ENCODE data around the gene KRT9. TPM values are rescaled to one million over a fixed set of nuclear protein-coding genes. Genes with fewer than 3 reads are reported as not detected.
"Not testable (repeated sequence)": the region's sequence is repeated elsewhere in the genome, so short reads cannot be mapped to it uniquely, and the experiment has no call there.

Gene KRT9
- not detected in 2 replicates for polyA plus RNA-seq (2011; rRNA removed)
- not detected in 2 replicates for polyA plus RNA-seq (2012; cell fraction: cytosol; rRNA removed)
- not detected in 2 replicates for polyA plus RNA-seq (2012; cell fraction: nucleus; rRNA removed)
- polyA plus RNA-seq (2017; fragmentation: RNase III; extraction: RNeasy Plus Mini Kit Qiagen cat#74134 plus additional on column Dnase treatment) = not detected in 3 replicates
- polyA minus RNA-seq (2011; rRNA and poly(A)+ RNA removed) = not detected in 2 replicates

- WGBS (ENCODE audit: missing lambda C conversion rate) = 62% methylated on average over 12 of the region's 24 CpGs
- ChIA-PET CTCF (interaction anchor here (1.0 to 21.0 kb wide), 7 partner anchors 7 to 113 kb away, joined by 3 to 353 read pairs (median 22); no protein-coding TSS in a partner anchor), POLR2A (no interaction called here)
- H3K4me3 ChIP-seq = no peak within 1 kb of the TSS
- FAIRE-seq (no peak), ATAC-seq (no peak; a peak in 1 of 6 replicates), DNase-seq (ENCODE audit: low read depth in 1 of 2, low spot score in 1 of 2) (no peak)
- TF ChIP-seq FOSL2 (IDR thresholded peaks at IDR 0.05) (no peak), FOSL2 (CRISPR knock-in tag; IDR thresholded peaks at IDR 0.05) (no peak), ZSCAN20 (CRISPR knock-in tag; IDR thresholded peaks at IDR 0.05) (no peak), HOXA7 (CRISPR knock-in tag; IDR thresholded peaks at IDR 0.05) (no peak), SREBF2 (IDR thresholded peaks at IDR 0.05) (no peak), EHF (CRISPR knock-in tag; IDR thresholded peaks at IDR 0.05) (no peak), RCOR1 (IDR thresholded peaks at IDR 0.05; ENCODE audit: low read depth, low read length) (no peak), ZNF302 (CRISPR knock-in tag; IDR thresholded peaks at IDR 0.05) (no peak), NR3C1 (IDR thresholded peaks at IDR 0.05) (no peak), MAX (IDR thresholded peaks at IDR 0.05) (no peak), KDM5A (IDR thresholded peaks at IDR 0.05) (no peak), MAZ (IDR thresholded peaks at IDR 0.05; ENCODE audit: borderline replicate concordance, low read depth, low read length) (no peak), HOXB5 (CRISPR knock-in tag; IDR thresholded peaks at IDR 0.05) (no peak), ESRRA (IDR thresholded peaks at IDR 0.05; ENCODE audit: borderline replicate concordance, low read length) (no peak), MAFK (IDR thresholded peaks at IDR 0.05; ENCODE audit: partially characterized antibody) (no peak), CHD2 (IDR thresholded peaks at IDR 0.05; ENCODE audit: low read length, partially characterized antibody) (no peak), CEBPB (IDR thresholded peaks at IDR 0.05) (no peak)
- TF ChIP-seq, protein P1, sequence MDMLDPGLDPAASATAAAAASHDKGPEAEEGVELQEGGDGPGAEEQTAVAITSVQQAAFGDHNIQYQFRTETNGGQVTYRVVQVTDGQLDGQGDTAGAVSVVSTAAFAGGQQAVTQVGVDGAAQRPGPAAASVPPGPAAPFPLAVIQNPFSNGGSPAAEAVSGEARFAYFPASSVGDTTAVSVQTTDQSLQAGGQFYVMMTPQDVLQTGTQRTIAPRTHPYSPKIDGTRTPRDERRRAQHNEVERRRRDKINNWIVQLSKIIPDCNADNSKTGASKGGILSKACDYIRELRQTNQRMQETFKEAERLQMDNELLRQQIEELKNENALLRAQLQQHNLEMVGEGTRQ (IDR thresholded peaks at IDR 0.05) = no peak
- TF ChIP-seq, protein P2, sequence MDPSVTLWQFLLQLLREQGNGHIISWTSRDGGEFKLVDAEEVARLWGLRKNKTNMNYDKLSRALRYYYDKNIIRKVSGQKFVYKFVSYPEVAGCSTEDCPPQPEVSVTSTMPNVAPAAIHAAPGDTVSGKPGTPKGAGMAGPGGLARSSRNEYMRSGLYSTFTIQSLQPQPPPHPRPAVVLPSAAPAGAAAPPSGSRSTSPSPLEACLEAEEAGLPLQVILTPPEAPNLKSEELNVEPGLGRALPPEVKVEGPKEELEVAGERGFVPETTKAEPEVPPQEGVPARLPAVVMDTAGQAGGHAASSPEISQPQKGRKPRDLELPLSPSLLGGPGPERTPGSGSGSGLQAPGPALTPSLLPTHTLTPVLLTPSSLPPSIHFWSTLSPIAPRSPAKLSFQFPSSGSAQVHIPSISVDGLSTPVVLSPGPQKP (IDR thresholded peaks at IDR 0.05; ENCODE audit: low read depth, low read length) = no peak
- no peak within 1 kb of the TSS for H3K27ac ChIP-seq
- H3K9me3 ChIP-seq = no peaks in the 10 kb centered on the region
- H3K4me2 ChIP-seq = no peak within 1 kb of the TSS
- H3K4me1 ChIP-seq = no peaks in the 10 kb centered on the region
Measured at GRCh38 chr17:41571561-41572434, at the start of gene KRT9. KRT9 (minus strand) TSS chr17:41572059; CDS start chr17:41571992, 67 bp downstream.

GRCh38 chr17:41621435-41621817 lies 49.6 kb upstream of the KRT9 start:
- not testable (repeated sequence) for H3K4me3 ChIP-seq; ATAC-seq; FAIRE-seq; H3K4me1 ChIP-seq; DNase-seq (ENCODE audit: low read depth in 1 of 2, low spot score in 1 of 2); H3K4me2 ChIP-seq; H3K9me3 ChIP-seq
- ChIA-PET CTCF (interaction anchor here (0.8 to 3.1 kb wide), 4 partner anchors 10 to 72 kb away, joined by 3 to 21 read pairs (median 8); no protein-coding TSS in a partner anchor), POLR2A (interaction anchor here (0.6 kb wide), 1 partner anchor 67 kb away, joined by 4 read pairs; no protein-coding TSS in a partner anchor)
- 86% methylated on average over 11 of the region's 11 CpGs for WGBS (ENCODE audit: missing lambda C conversion rate)
- 0 out of 6 replicates have a peak overlapping the region, but pooled peaks of 1 of the 2 experiments have one; percentile 6 for H3K27ac ChIP-seq

Data from A549 (cell line).